Measurements from ENCODE around the gene RHOU. TPM values are rescaled to one million over a fixed set of nuclear protein-coding genes. Genes with fewer than 3 reads are reported as not detected.

RHOU gene
- total and polyA plus RNA-seq, 10 of the 15 experiments (the other 5 are each of a cell fraction or from before 2014, with no cell fraction given): not detected

- CTCF ChIA-PET: no interaction called here
- Histone ChIP-seq H3K4me1 (ENCODE audit: control insufficient read depth, insufficient read depth, low read length) (no peaks in the 10 kb centered on the region), H3K36me3 (ENCODE audit: control insufficient read depth in 2 of 2, insufficient read depth in 2 of 2, low read length in 1 of 2) (no peaks in the 10 kb centered on the region), H3K27ac (ENCODE audit: control insufficient read depth, insufficient read depth) (no peak overlapping the region), H4K20me1 (ENCODE audit: control insufficient read depth, insufficient read depth) (no peaks in the 10 kb centered on the region), H3K9me3 (replicated peaks; ENCODE audit: control insufficient read depth, insufficient read depth, low read length) (no peaks in the 10 kb centered on the region), H3K27me3 (replicated peaks in 1 of 2; ENCODE audit: control insufficient read depth in 2 of 2, insufficient read depth in 2 of 2, low read length in 1 of 2) (peaks cover 0 to 4% of the 10 kb centered on the region in 2 experiments; a peak in 2 of 4 replicates), H3K4me2 (ENCODE audit: control insufficient read depth, insufficient read depth) (no peak overlapping the region), H3K79me2 (ENCODE audit: control insufficient read depth, insufficient read depth, low read length) (no peaks in the 10 kb centered on the region), H3K9ac (ENCODE audit: control insufficient read depth, insufficient read depth, low read length) (no peak overlapping the region), H2AFZ (ENCODE audit: control insufficient read depth, low read depth, low read length) (no peak overlapping the region), H3K4me3 (no peak overlapping the region)
- no peak for ATAC-seq
- POLR2A ChIA-PET: no interaction called here
- SMC1A ChIA-PET (ENCODE audit: uncharacterized antibody, unreplicated experiment): interaction anchor here (0.9 to 1.6 kb wide), 2 partner anchors 16 to 98 kb away, joined by 3 to 4 read pairs; no protein-coding TSS in a partner anchor
- 30% methylated on average over 4 of the region's 4 CpGs for WGBS (ENCODE audit: insufficient coverage, insufficient replicate concordance, low lambda C conversion rate, missing lambda C conversion rate)
- RAD21 ChIA-PET (ENCODE audit: unreplicated experiment): no interaction called here
- no peak for DNase-seq (ENCODE audit: low read depth, low spot score)
- intact Hi-C loops (cut with micrococcal nuclease; ENCODE audit: unreplicated experiment) (no loop called here), in situ Hi-C loops (cut with MboI) (no loop called here)
- BruUV-seq (replicated peaks): no TSS peak
- FAIRE-seq: no peak
- TF ChIP-seq, protein P1, sequence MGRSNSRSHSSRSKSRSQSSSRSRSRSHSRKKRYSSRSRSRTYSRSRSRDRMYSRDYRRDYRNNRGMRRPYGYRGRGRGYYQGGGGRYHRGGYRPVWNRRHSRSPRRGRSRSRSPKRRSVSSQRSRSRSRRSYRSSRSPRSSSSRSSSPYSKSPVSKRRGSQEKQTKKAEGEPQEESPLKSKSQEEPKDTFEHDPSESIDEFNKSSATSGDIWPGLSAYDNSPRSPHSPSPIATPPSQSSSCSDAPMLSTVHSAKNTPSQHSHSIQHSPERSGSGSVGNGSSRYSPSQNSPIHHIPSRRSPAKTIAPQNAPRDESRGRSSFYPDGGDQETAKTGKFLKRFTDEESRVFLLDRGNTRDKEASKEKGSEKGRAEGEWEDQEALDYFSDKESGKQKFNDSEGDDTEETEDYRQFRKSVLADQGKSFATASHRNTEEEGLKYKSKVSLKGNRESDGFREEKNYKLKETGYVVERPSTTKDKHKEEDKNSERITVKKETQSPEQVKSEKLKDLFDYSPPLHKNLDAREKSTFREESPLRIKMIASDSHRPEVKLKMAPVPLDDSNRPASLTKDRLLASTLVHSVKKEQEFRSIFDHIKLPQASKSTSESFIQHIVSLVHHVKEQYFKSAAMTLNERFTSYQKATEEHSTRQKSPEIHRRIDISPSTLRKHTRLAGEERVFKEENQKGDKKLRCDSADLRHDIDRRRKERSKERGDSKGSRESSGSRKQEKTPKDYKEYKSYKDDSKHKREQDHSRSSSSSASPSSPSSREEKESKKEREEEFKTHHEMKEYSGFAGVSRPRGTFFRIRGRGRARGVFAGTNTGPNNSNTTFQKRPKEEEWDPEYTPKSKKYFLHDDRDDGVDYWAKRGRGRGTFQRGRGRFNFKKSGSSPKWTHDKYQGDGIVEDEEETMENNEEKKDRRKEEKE (IDR thresholded peaks at IDR 0.05): no peak
- no peak for TF ChIP-seq YBX1 (IDR thresholded peaks at IDR 0.05)
- TF ChIP-seq, protein P2, sequence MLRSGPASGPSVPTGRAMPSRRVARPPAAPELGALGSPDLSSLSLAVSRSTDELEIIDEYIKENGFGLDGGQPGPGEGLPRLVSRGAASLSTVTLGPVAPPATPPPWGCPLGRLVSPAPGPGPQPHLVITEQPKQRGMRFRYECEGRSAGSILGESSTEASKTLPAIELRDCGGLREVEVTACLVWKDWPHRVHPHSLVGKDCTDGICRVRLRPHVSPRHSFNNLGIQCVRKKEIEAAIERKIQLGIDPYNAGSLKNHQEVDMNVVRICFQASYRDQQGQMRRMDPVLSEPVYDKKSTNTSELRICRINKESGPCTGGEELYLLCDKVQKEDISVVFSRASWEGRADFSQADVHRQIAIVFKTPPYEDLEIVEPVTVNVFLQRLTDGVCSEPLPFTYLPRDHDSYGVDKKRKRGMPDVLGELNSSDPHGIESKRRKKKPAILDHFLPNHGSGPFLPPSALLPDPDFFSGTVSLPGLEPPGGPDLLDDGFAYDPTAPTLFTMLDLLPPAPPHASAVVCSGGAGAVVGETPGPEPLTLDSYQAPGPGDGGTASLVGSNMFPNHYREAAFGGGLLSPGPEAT (IDR thresholded peaks at IDR 0.05; ENCODE audit: low read depth): no peak
- no peak for TF ChIP-seq SMAD1 (IDR thresholded peaks at IDR 0.05; ENCODE audit: low read depth, partially characterized antibody)
- no peak for TF ChIP-seq CEBPB (IDR thresholded peaks at IDR 0.05; ENCODE audit: borderline replicate concordance in 1 of 2, low read depth in 2 of 2, low read length in 2 of 2)
- TF ChIP-seq SMARCA5 (IDR thresholded peaks at IDR 0.05): no peak
- no peak for TF ChIP-seq KAT2A (conservative IDR thresholded peaks at IDR 0.05; ENCODE audit: control insufficient read depth, low read depth, low read length)
- TF ChIP-seq JUND (IDR thresholded peaks at IDR 0.05; ENCODE audit: low read depth, low read length): no peak
- TF ChIP-seq ASH2L (IDR thresholded peaks at IDR 0.05; ENCODE audit: borderline replicate concordance, low read depth): no peak
- TF ChIP-seq, protein P3, sequence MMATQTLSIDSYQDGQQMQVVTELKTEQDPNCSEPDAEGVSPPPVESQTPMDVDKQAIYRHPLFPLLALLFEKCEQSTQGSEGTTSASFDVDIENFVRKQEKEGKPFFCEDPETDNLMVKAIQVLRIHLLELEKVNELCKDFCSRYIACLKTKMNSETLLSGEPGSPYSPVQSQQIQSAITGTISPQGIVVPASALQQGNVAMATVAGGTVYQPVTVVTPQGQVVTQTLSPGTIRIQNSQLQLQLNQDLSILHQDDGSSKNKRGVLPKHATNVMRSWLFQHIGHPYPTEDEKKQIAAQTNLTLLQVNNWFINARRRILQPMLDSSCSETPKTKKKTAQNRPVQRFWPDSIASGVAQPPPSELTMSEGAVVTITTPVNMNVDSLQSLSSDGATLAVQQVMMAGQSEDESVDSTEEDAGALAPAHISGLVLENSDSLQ (IDR thresholded peaks at IDR 0.05): no peak
- TF ChIP-seq POLR2AphosphoS2 (IDR thresholded peaks at IDR 0.05; ENCODE audit: low read depth, low read length): no peak
- TF ChIP-seq NFYA (IDR thresholded peaks at IDR 0.05; ENCODE audit: borderline replicate concordance, low read depth, low read length): no peak
- no peak for TF ChIP-seq EZH2 (IDR thresholded peaks at IDR 0.05; ENCODE audit: borderline replicate concordance, control insufficient read depth, low read depth, low read length)
- TF ChIP-seq CHD1 (IDR thresholded peaks at IDR 0.05; ENCODE audit: low read depth, low read length): no peak
- no peak for TF ChIP-seq HCFC1 (IDR thresholded peaks at IDR 0.05; ENCODE audit: low read length)
- TF ChIP-seq KDM1A (IDR thresholded peaks at IDR 0.05; ENCODE audit: borderline replicate concordance): no peak
These were observed 23.2 kb downstream of the RHOU start for GRCh38 chr1:228758447-228758846.

All from GM12878 (cell line).